Activated T-cell treated with anti-CD3 and anti-CD28 coated beads, Interleukin-2, amount 50 U/mL, for 24 hours (primary cell): Measurements from ENCODE around the gene NEUROG1.

Experiments used
- DNase-seq: peaks from one replicate; pipeline ENCODE4 v3.0.0-alpha.2; 2020
- H3K27ac Mint-ChIP-seq: 2 replicates; pipeline ENCODE4 v1.8.0; 2020; ENCODE audit warnings: mild to moderate bottlenecking, mixed read lengths
- H3K27me3 Mint-ChIP-seq: 2 replicates; pipeline ENCODE4 v1.8.0; 2020; ENCODE audit warnings: mixed read lengths
- H3K36me3 Mint-ChIP-seq: 2 replicates; pipeline ENCODE4 v1.8.0; 2020; ENCODE audit warnings: low read depth, mixed read lengths
- H3K4me1 Mint-ChIP-seq: 2 replicates; pipeline ENCODE4 v1.8.0; 2020; ENCODE audit warnings: low read depth, mixed read lengths
- H3K4me3 Mint-ChIP-seq: 2 replicates; pipeline ENCODE4 v1.8.0; 2020; ENCODE audit warnings: mild to moderate bottlenecking, moderate library complexity, mixed read lengths
- H3K9me3 Mint-ChIP-seq: 2 replicates; pipeline ENCODE4 v1.8.0; 2020; ENCODE audit warnings: mixed read lengths

The NEUROG1 gene

GRCh38 chr5:135487839-135488514 lies 47.8 kb downstream of the NEUROG1 start:
- Mint-ChIP-seq H3K27ac (no peak overlapping the region), H3K36me3 (no peaks in the 10 kb centered on the region), H3K9me3 (no peaks in the 10 kb centered on the region), H3K4me3 (no peak overlapping the region), H3K4me1 (peaks cover 15% of the 10 kb centered on the region), H3K27me3 (peaks cover 81% of the 10 kb centered on the region)
- DNase-seq: no peak

DNA sequence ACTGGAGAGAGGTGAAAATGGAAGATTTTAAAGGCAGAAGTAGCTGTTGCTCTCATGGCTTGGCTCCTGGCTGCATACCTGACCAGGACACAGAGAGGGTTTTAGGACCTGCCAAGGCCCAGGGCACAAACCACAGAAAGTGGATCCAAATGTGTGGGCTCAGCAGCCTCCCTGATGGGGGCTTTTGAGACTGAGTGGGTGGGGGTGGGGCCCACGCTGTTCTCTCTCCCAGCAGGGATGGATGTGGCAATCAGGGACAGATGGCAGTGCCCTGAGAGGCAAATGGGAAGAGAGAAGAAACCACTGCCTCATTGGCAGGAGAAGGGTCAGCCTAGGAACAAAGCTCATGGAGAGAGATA lies 48.7 kb downstream of the NEUROG1 start:
- Mint-ChIP-seq H3K4me1 (peaks cover 15% of the 10 kb centered on the region), H3K4me3 (no peak overlapping the region), H3K9me3 (no peaks in the 10 kb centered on the region), H3K27me3 (peaks cover 72% of the 10 kb centered on the region), H3K36me3 (no peaks in the 10 kb centered on the region), H3K27ac (no peak overlapping the region)
- DNase-seq: no peak

GRCh38 chr5:135486131-135487036 lies 49.4 kb downstream of the NEUROG1 start:
- no peak for DNase-seq
- Mint-ChIP-seq H3K4me3 (no peak overlapping the region), H3K9me3 (no peaks in the 10 kb centered on the region), H3K36me3 (no peaks in the 10 kb centered on the region), H3K4me1 (peaks cover 15% of the 10 kb centered on the region), H3K27me3 (peaks cover 65% of the 10 kb centered on the region), H3K27ac (no peak overlapping the region)

DNA sequence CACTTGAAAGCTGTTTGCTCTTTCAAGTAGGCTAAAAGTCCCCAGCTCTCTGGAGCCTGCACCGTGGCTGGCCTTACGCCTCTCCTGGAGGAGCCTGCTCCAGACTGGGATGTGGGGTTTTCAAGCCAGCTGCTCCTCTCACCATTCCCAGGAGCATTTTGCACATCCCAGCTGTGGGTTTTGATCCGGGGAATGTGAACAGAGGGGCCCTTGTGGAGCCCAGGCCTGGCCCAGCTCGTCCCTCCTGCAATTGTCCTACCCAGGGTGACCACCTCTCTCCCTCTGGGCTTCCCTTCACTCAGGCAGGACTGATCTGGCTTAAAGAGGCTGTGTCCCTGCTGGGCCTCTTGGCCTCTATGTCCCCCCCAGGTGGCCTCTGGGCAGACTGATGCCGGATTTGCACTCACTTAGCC lies 51.1 kb downstream of the NEUROG1 start:
- Mint-ChIP-seq H3K36me3 (no peaks in the 10 kb centered on the region), H3K4me1 (peaks cover 8% of the 10 kb centered on the region), H3K27ac (no peak overlapping the region), H3K27me3 (peaks cover 55% of the 10 kb centered on the region), H3K9me3 (no peaks in the 10 kb centered on the region), H3K4me3 (no peak overlapping the region)
- no peak for DNase-seq
